Transverse colon (tissue), 4 donors: ENCODE results near the gene E4F1.

Source experiments
- CTCF ChIP-seq, 5 experiments: fragments of 200-600 bp in 3 of 5; fragments of 450-650 bp in 2 of 5; sonication (generic) in 3 of 5; IDR thresholded peaks; 1 replicate in 2 of 5; 2 replicates in 3 of 5; pipeline ENCODE4 v1.5.1; 2016 to 2017; ENCODE audit warnings: antibody characterized with exemption in 5 of 5, inconsistent platforms in 3 of 5, mild to moderate bottlenecking in 2 of 5, moderate library complexity in 1 of 5
- POLR2A ChIP-seq: fragments of 450-650 bp; IDR thresholded peaks from one replicate; pipeline ENCODE4 v1.6.1; 2016; ENCODE audit warnings: antibody characterized with exemption, mild to moderate bottlenecking, moderate library complexity
- POLR2AphosphoS5 ChIP-seq, 3 donors: sonication (generic); formaldehyde crosslinking; IDR thresholded peaks; one replicate each; pipeline ENCODE4 v1.6.1; 2016; ENCODE audit warnings: antibody characterized with exemption in 3 of 3

- TF ChIP-seq CTCF (IDR thresholded peaks at IDR 0.05) (no peak), POLR2A (no peak), POLR2AphosphoS5 (IDR thresholded peaks at IDR 0.05) (no peak)
Measured at GRCh38 chr16:2179107-2179501, 44.3 kb upstream of the E4F1 start.
